SK-N-MC (cell line): ENCODE data around the gene BABAM2.

Source experiments
- EZH2 ChIP-seq: fragments of 200-600 bp; sonication (generic); IDR thresholded peaks from one replicate; pipeline ENCODE4 v1.6.1; 2017; ENCODE audit warnings: antibody characterized with exemption
- POLR2AphosphoS5 ChIP-seq: IDR thresholded peaks from 2 replicates; pipeline ENCODE4 v1.6.1; 2012; ENCODE audit warnings: mild to moderate bottlenecking, low read depth, low read length, borderline replicate concordance

DNA sequence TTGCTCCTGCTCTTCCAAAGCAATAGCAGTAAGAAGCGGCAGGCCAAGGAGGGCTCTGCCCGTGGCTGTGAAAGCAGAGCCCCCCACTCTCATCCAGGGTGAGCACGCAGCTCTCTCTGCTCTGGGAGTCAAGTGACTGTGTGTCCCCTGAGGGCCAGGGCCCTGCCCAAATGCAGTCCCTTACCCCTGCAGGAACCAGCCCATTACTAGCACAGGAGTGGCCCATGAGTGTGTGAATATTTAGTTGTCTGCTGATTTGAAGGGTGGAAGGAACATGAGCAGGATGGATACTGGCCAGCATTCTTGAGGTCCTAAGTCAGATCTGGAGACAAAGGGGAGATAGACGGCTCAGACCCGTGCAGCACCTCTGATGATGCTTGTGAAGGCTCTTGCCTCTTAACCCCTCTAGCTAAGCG lies 432.5 kb downstream of the BABAM2 start:
- TF ChIP-seq EZH2 (no peak), POLR2AphosphoS5 (no peak)
